Brain microvascular endothelial cell (primary cell): ENCODE results near the gene IQCN.

Experiments used
- DNase-seq: peaks from one replicate; pipeline ENCODE4 v3.0.0-alpha.2; 2020
- H3K27ac ChIP-seq: fragments of 250-450 bp; sonication (Bioruptor Pico); 2 replicates; pipeline ENCODE4 v1.5.1; 2020; ENCODE audit warnings: mild to moderate bottlenecking, moderate library complexity
- H3K27me3 ChIP-seq: fragments of 250-450 bp; sonication (Bioruptor Pico); replicated peaks from 2 replicates; pipeline ENCODE4 v1.5.1; 2020; ENCODE audit warnings: mild to moderate bottlenecking
- H3K36me3 ChIP-seq: fragments of 250-450 bp; sonication (Bioruptor Pico); replicated peaks from 2 replicates; pipeline ENCODE4 v1.5.1; 2020; ENCODE audit warnings: mild to moderate bottlenecking
- H3K4me3 ChIP-seq: 2 replicates; pipeline ENCODE4 v1.5.1; 2011; ENCODE audit warnings: low read depth, mild to moderate bottlenecking, control low read depth, low read length, moderate library complexity
- CTCF ChIP-seq: IDR thresholded peaks from 2 replicates; pipeline ENCODE4 v1.5.1; 2011; ENCODE audit warnings: low read depth, mild to moderate bottlenecking, moderate library complexity, low read length, control low read depth, inconsistent platforms; ENCODE audit errors: missing control alignments
- in situ Hi-C: cut with HindIII; loops from 2 replicates; pipeline ENCODE4 v1.10.0; 2017; ENCODE audit warnings: low sequenced_read_pairs, low pct_ligation_motif_present

Gene IQCN

DNA sequence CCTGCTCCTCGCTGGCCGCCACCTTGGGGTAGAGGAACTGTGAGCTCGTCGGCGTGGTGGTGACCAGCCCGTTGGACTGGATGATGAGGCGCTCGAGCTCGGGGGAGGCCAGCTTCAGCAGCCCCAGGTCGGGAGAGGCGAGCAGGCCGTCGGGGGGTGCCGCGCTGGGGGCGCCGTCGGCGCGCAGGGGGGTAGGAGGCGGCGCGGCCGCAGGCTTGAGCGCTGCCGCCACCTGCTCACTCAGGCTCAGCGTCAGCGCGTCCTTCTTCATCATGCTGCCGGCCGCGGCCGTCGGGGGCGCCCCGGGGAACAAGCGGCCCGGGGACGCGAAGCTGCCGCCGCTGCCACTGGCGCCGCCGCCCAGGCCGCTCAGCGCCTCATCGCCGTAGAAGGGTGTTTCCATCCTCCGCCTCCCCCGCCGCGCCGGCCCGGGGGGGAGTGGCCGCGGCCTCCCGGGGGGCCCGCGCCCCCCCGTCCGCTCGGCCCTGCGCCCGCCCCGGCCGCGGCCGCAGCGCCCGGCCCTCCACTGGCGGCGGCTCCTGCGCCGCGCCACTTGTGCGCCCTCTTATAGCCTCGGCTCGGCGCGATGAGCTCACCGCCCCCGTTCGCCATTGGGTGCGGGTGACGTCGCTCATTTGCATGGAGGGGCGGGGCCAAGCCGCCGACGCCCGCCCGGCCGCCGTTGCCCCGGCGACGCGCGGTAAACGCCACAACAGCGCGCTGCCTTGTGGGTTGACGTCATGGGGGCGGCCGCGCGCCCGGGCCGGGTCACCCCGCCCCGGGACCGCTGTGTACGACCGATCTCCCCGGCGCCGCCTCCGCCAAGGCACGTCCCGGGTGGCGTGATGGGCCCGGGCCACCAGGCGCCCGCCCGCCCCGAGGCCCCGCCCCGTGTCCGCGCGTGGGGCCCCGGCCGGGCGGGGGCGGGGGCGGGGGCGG is 7.1 kb upstream of the IQCN start, which contains the start of gene JUND:
TSS of gene JUND (minus strand) at position 541 of the 939 bp plus-strand sequence. CDS start at position 403, 138 bp downstream.
- Histone ChIP-seq H3K4me3 (peak within 1 kb of the TSS; percentile 100), H3K36me3 (peaks cover 12% of the 10 kb centered on the region), H3K27me3 (no peaks in the 10 kb centered on the region), H3K27ac (peak within 1 kb of the TSS; percentile 95)
- in situ Hi-C loops = no loop called here
- DNase-seq = peak; percentile 95
- TF ChIP-seq CTCF = no peak

- peak; percentile 36 for DNase-seq
- in situ Hi-C loops = no loop called here
- H3K4me3 ChIP-seq = peak overlapping the region; percentile 100
- no peak for TF ChIP-seq CTCF
- peaks cover 12% of the 10 kb centered on the region for H3K36me3 ChIP-seq
- H3K27ac ChIP-seq = peak overlapping the region; percentile 90
- H3K27me3 ChIP-seq = no peaks in the 10 kb centered on the region
These were observed 6.2 kb upstream of the IQCN start for GRCh38 chr19:18280247-18281081.

DNA sequence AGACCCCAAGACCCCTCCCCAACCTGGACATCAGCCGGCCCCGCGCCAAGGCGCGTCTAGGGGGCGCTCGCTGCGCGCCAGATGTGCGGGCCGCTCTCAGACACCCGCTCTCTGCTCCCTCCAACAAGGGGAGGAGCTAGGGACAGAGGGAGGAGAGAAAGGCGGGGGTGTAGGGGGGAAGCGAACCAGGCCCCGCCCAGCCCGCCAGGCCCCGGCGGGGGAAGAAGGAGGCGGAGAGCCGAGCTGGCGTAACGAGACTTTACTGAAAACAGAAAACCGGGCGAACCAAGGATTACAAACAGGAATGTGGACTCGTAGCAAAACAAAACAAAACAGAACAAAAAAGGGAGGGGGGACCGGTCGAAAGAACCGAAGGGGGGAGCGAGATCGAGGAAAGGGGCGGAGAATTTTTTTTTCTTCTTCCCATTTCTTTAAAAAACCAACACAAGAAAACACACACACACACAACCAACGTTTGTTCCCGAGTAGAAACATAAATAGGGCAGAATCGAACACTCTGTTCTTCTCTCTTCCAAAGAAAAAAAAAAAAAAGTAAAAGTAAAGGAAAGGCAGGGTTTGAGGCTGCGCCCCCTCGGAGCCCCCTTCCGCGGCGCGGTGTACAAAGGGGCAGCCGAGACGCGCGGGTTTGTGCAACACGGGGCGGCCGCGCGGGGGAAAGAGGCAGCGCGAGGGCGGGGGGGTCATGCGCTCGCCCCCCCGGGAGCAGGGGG is 5.4 kb upstream of the IQCN start:
- in situ Hi-C loops = no loop called here
- H3K27me3 ChIP-seq = no peaks in the 10 kb centered on the region
- H3K4me3 ChIP-seq = peak overlapping the region; percentile 100
- peak; percentile 98 for TF ChIP-seq CTCF
- peaks cover 12% of the 10 kb centered on the region for H3K36me3 ChIP-seq
- peak; percentile 83 for DNase-seq
- peak overlapping the region; percentile 90 for H3K27ac ChIP-seq

DNA sequence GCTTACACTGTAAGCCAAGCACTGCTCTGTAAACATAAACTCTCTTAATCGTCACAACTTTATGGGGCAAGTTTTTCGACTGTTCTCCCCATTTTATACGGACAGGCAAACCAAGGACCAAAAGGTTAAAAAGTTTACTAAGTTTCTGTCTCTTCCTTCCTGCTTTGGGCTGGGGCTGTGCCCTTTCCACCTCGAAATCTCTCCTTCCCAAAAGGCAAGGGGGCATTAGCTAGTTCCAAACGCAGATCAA is 4.9 kb upstream of the IQCN start:
- no peak for DNase-seq
- TF ChIP-seq CTCF = no peak
- Histone ChIP-seq H3K27me3 (no peaks in the 10 kb centered on the region), H3K27ac (peak overlapping the region; percentile 90), H3K4me3 (peak overlapping the region; percentile 100), H3K36me3 (peaks cover 12% of the 10 kb centered on the region)
- in situ Hi-C loops = no loop called here

GRCh38 chr19:18278521-18279265 is 4.4 kb upstream of the IQCN start:
- peak; percentile 57 for TF ChIP-seq CTCF
- Histone ChIP-seq H3K4me3 (peak overlapping the region; percentile 100), H3K36me3 (peaks cover 12% of the 10 kb centered on the region), H3K27me3 (no peaks in the 10 kb centered on the region), H3K27ac (peak overlapping the region; percentile 90)
- in situ Hi-C loops = no loop called here
- DNase-seq = peak; percentile 25
